Lower leg skin (tissue), 3 donors: Measurements from ENCODE around the gene SQSTM1.

Source experiments
- CTCF ChIP-seq, 3 donors: fragments of 450-650 bp; IDR thresholded peaks; one replicate each; pipeline ENCODE4 v1.5.1; 2016; ENCODE audit warnings: antibody characterized with exemption in 3 of 3, mild to moderate bottlenecking in 3 of 3, moderate library complexity in 2 of 3
- POLR2A ChIP-seq, 2 donors: fragments of 450-650 bp; IDR thresholded peaks; one replicate each; pipeline ENCODE4 v1.6.1; 2016 to 2017; ENCODE audit warnings: antibody characterized with exemption in 2 of 2, mild to moderate bottlenecking in 1 of 2, moderate library complexity in 1 of 2

DNA sequence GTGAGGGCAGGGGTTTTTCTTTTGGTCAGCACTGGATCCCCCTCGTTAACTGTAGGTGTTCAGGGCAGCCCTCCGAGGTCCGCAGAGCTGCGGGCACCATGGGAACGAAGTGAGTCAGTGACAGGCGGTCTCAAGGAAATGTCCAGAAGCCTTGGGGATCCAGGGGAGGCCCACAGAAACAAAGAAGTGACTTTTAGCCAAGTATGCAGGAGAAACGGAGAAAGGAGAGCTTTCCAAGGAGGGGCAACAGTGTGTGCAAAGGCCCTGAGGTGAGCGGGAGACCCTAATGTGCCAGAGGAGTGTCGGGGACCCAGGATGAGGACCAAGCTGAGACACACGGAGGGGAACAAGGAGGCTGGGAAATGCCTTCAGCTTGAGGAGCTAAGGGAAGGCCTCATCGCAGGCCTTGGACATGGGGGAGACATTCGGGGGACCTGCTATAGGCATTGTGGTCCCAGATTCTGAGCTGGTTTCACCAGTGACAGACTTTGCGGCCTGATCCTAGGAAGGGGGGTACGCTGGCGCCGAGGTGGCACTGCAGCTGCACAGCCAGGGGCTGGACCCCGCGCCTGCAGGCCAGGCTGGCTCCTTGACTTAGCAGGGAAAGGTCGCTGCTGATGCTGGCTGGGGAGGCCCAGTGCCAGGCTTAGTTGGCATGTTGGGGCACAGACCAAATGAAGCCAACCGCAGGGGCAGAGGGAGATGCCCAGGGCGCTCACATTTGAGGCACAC is 23.7 kb upstream of the SQSTM1 start:
- TF ChIP-seq POLR2A (IDR thresholded peaks at IDR 0.05) (no peak), CTCF (IDR thresholded peaks at IDR 0.05) (no peak)
